Astrocyte of the spinal cord (primary cell): ENCODE results near the gene SERPINB13.
A peak's percentile ranks its signal among the peaks of the same experiment; 100 is the strongest.

Experiments used
- DNase-seq: peaks from one replicate; pipeline ENCODE4 v3.0.0; 2011; ENCODE audit warnings: low read depth, low spot score
- H3K4me3 ChIP-seq: 2 replicates; pipeline ENCODE4 v1.5.1; 2011; ENCODE audit warnings: low read depth, mild to moderate bottlenecking, low read length, moderate library complexity
- CTCF ChIP-seq: IDR thresholded peaks from 2 replicates; pipeline ENCODE4 v1.5.1; 2012; ENCODE audit warnings: low read depth, mild to moderate bottlenecking, low read length, inconsistent platforms
- in situ Hi-C: cut with HindIII; loops from 2 replicates; pipeline ENCODE4 v1.10.0; 2017; ENCODE audit warnings: low sequenced_read_pairs

The SERPINB13 gene

GRCh38 chr18:63564561-63564960 is 22.6 kb upstream of the SERPINB13 start:
- no peak overlapping the region for H3K4me3 ChIP-seq
- DNase-seq: no peak
- in situ Hi-C loops: no loop called here
- no peak for TF ChIP-seq CTCF

- no peak for DNase-seq
- in situ Hi-C loops: no loop called here
Measured at GRCh38 chr18:63567276-63567675, 19.9 kb upstream of the SERPINB13 start.

GRCh38 chr18:63567825-63568224 is 19.3 kb upstream of the SERPINB13 start:
- TF ChIP-seq CTCF: no peak
- DNase-seq: no peak
- in situ Hi-C loops: no loop called here
- H3K4me3 ChIP-seq: no peak overlapping the region

More at GRCh38 chr18:63567276-63567675, 19.9 kb upstream of the SERPINB13 start:
- no peak overlapping the region for H3K4me3 ChIP-seq
- no peak for TF ChIP-seq CTCF

GRCh38 chr18:63570721-63571120 is 16.4 kb upstream of the SERPINB13 start:
- in situ Hi-C loops: no loop called here
- no peak for DNase-seq
- TF ChIP-seq CTCF: no peak
- H3K4me3 ChIP-seq: no peak overlapping the region

- in situ Hi-C loops: no loop called here
- TF ChIP-seq CTCF: no peak
- no peak overlapping the region for H3K4me3 ChIP-seq
- no peak for DNase-seq
Measured at GRCh38 chr18:63575681-63576080, 11.5 kb upstream of the SERPINB13 start.

- peak; percentile 74 for TF ChIP-seq CTCF
- in situ Hi-C loops: no loop called here
- H3K4me3 ChIP-seq: no peak overlapping the region
- DNase-seq: peak; percentile 59
Measured at GRCh38 chr18:63578357-63578958, 8.7 kb upstream of the SERPINB13 start.
